T follicular helper cell (primary cell): ENCODE data around the gene R3HDM4.

Experiments used
- DNase-seq: peaks from one replicate; pipeline ENCODE4 v3.0.0-alpha.2; 2020; ENCODE audit warnings: low read depth

The R3HDM4 gene

GRCh38 chr19:875265-875879 is 37.6 kb downstream of the R3HDM4 start:
- DNase-seq = no peak

DNA sequence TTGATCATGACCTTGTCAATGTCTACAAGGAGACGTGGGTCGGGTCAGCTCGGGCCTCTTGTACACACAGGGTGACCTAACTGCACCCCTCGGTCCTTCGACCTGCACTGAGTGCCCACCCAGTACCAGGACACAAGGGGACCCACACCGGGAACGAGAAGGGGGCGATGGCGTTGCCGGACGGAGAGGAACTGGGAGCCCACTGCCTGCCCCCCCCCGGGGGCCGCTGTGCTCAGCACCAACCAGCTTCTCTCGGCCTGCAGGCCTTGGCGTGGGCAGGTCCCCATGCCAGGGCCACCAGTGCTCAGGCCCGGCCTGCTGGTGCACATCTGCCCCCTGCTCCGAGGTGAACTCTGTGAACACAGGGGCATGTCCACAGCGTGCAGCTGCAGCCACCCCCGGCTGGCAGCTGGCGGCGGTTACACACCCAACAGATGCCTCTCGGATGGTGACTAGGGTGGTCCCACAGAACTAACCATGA is 39.4 kb downstream of the R3HDM4 start:
- DNase-seq = no peak

DNA sequence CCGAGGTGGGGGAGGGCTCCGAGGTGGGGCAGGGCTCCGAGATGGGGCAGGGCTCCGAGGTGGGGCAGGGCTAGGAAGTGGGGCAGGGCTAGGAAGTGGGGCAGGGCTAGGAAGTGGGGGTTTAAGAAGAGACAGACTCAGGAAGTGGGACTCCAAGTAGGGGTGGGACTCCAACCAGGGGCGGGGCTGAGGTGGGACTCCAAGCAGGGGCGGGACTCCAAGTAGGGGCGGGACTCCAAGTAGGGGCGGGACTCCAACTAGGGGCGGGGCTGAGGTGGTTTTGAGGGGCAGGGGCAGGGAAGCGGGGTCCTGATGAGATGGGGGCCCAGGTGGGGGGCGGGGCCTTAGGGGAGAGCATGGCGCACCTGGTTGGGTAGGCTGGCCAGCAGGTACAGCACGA is 39.9 kb downstream of the R3HDM4 start:
- peak; percentile 76 for DNase-seq

DNA sequence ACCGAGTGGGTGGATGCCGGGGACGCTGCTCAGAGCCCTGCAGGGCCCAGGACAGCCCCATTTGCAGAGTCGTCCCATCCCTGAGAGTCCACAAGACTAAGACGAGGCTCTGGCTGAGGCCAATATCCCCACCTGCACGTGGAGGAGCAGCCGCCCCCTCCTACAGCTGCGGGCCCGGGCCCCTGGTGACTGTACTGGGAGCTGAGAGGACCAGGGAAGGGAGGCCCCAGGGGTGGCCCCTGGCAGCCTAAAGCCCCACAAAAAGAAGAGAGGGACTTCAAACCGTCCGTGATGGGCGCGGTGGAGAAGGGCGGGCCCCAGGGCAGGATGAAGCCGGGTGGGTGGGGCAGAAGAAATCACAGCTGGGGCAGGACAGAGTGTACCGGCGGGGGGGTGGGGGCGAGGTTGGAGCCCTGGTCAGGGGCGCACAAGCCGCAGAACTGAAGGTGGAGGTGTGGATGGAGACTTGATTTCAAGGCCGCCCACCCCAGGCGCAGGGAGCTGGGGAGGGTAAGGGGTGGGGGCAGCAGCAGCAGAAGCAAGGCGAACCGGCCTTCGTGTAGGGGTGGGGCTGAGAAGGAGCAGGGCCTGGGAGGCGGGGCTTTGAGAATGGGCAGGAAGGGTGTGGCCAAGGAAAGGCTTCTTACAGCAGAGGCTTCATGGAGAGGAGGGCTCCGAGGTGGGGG is 40.6 kb downstream of the R3HDM4 start:
- DNase-seq = peak; percentile 78

DNA sequence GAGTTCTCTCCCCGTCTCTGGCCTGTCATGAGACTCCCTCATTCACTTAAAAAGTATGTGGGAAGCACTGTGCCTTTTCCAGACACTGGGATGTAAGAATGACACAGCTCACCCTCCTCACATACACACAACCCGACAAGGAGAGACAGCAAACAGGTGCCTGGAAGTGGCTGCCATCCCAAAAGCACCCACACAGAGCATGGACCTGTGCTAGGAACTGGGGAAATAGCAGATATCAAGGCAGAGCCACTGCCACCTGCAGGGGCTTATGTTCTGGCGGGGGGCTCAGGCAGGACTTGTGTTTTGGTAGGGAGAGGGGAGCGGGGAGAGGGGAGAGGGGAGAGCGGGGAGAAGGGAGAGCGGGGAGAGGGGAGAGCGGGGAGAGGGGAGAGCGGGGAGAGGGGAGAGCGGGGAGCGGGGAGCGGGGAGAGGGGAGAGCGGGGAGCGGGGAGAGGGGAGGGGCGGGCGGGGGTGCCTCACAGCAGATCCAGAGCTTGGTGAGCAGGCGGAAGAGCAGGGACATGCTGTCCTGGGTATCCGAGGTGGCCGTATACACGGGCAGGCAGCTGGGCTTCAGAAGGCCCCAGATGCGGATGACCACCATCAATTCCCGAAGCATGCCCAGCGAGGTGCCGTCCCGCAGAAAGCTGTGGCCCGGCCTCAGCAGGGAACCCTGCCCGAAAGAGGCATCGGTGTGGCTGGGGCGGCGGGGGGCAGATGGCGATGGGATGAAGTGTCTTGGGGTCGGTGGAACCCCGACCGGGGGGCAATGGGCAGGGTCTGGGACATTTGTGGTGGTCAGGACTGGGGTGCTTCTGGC is 41.4 kb downstream of the R3HDM4 start:
- no peak for DNase-seq

DNA sequence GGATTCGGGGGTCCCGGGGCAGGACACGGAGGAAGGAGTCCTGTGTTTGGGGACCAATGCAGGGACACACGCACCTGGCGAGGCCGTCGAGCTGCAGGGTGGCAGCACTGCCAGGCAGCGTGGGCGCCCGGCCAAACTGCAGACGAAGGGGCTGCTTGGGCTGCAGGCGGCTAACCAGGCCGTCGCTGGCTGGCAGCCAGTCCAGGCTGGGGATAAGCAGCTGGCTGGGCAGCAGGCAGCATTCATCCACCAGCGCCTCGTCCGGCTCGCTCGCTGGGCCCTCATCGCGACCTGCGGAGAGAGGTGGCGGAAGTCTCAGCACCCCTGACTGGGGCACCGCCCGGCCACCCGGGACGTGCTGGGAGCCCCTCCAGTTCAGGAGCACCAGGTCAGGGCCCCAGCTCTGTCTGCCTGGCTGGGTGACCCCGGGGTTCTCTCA is 42.0 kb downstream of the R3HDM4 start:
- DNase-seq = no peak

DNA sequence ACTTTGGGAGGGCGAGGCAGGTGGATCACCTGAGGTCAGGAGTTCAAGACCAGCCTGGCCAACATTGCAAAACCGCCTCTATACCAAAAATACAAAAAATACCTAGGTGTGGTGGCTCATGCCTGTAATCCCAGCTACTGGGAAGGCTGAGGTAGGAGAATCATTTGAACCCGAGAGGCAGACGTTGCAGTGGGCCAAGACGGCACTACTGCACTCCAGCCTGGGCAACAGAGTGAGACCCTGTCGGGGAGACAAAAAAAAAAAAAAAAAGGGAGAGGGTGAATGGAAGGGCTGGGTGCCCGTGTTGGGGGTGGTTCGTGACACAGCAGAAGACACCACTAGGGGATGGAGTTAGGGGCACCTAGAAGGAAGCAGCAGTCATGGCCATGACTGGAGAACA is 42.7 kb downstream of the R3HDM4 start:
- no peak for DNase-seq

DNA sequence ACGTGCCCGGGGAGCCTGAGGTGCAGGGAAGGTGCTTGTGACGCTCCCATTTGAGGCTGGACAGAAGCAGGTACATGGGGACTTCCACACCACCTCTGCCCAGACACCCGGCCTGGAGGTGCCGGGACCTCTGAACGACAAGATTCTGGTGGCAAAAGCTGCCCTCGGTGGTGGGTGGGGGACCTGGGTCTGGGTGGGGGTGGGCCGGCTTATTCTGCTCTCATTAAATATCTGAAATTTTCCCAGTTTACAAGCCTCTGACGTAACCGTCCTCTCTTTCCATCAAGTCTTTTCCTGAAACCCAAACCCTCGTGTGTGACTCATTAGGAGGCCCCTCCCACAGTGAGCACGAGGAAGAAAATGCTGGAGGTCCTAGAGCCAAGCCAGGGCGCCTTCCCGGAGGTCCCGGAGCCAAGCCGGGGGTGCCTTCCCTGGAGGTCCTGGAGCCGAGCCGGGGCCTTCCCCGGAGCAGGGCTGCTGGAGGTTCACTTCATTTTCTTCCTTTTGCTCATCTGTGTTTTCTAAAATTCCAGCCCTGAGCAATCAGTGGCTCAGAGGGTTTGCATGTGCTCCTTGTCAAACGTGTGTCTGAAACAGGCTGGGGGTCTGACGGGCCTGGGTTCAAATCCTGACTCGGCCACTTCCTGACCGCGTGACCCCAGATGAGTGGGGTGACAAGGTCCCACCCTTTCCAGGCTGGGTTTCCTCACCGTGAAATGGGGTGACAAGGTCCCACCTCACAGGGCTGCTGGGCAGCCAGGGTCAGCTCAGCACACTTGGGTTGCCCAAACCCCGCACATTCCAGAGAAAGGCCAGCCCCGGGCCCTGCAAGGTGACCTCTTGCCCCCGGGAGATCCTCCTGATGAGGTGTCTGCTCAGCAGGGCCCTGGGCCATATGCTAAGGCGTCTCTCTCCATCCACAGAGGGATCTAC is 43.5 kb downstream of the R3HDM4 start:
- DNase-seq = no peak

GRCh38 chr19:868458-869244 is 44.4 kb downstream of the R3HDM4 start:
- DNase-seq = no peak

DNA sequence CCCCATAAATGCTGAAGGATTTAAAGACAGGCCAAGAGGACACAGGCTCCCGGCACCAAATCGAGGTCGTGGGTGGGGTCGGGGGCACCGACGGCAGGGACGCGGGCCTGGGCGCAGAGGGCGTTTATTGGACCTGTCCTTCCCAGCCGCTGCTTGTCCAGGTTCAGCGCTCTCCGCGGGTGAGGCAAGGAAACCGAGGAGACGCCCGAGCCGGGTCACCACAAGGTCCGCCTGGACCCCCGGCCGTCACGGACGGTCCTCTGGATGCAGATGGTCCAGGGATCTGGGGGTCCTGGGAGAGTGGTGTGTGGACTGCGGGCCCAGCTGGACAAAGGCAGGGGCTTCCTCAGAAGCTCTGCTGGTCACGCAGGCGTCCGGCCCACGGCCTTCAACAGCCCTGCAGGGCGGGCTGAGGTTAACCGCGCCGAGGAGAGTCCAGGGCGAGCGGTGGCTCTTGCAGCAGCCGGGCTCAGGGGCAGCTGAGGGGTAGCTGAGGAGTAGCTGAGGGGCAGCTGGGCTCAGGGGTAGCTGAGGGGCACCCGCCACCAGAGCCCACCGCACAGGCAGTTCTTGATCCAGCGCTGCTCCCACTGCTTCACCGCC is 45.1 kb downstream of the R3HDM4 start:
- no peak for DNase-seq

GRCh38 chr19:867301-867793 is 45.7 kb downstream of the R3HDM4 start:
- no peak for DNase-seq

- DNase-seq = no peak
Observed at GRCh38 chr19:866769-867300, 46.2 kb downstream of the R3HDM4 start.

- no peak for DNase-seq
Observed at GRCh38 chr19:863315-863620, 49.8 kb downstream of the R3HDM4 start.

DNA sequence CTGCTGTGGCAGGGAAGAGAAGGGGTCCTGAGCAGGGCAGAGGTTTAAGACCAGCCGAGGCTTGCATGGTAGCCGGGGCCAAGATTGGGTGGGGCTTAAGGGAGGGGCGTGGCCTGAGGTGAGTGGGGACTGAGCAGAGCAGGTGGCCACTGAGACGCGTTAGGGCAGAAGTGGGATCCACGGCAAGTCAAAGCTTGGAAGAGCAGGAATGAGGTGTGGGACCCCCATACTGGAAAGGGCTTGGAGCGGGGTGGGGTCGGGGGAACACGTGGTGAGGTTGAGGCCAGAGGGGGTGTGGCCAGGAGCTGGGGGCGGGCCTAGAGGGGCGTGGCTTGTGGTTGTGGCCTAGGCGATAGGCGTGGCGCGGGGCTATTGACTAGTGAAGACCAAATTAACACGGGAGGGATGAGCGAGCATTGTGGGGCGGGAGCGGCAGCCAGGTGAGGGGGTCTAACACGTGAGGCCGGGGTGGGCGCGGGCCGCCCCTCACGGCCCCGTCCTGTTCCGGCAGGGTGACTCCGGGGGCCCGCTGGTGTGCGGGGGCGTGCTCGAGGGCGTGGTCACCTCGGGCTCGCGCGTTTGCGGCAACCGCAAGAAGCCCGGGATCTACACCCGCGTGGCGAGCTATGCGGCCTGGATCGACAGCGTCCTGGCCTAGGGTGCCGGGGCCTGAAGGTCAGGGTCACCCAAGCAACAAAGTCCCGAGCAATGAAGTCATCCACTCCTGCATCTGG is 50.3 kb downstream of the R3HDM4 start:
- DNase-seq = peak; percentile 75

GRCh38 chr19:861756-862580 is 51.1 kb downstream of the R3HDM4 start:
- peak; percentile 61 for DNase-seq

DNA sequence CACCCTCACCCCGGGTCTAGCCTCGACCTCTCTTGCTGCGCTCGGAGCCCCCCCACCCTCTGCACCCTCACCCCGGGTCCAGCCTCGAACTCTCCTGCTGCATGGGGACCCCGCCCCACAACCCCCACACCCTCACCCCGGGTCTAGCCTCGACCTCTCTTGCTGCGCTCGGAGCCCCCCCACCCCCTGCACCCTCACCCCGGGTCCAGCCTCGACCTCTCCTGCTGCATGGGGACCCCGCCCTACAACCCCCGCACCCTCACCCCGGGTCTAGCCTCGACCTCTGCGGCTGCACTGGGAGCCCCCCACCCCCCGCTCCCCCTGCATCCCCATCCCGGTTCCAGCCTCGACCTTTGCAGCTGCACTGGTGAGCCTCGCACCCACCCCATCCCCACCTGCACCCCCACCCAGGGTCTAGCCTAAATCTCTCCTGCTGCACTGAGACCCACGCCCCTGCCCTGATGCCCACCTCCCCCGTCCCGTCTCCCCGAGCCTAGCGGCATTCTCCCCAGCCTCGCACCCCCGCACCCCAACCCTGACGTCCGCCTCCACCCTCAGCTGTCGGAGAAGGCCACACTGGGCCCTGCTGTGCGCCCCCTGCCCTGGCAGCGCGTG is 51.8 kb downstream of the R3HDM4 start:
- no peak for DNase-seq

- DNase-seq = no peak
Observed at GRCh38 chr19:858868-859843, 53.9 kb downstream of the R3HDM4 start, which contains the start of gene CFD. CFD (plus strand) TSS chr19:859664; CDS start chr19:859690, 26 bp downstream.
